Astrocyte (in vitro differentiated cells and primary cell): ENCODE measurements around the gene CLCN1. TPM values are rescaled to one million over a fixed set of nuclear protein-coding genes. Genes with fewer than 3 reads are reported as not detected.

ENCODE experiments used
- DNase-seq: peaks from one replicate; pipeline ENCODE4 v3.0.0-alpha.2; 2010; ENCODE audit warnings: low read depth
- FAIRE-seq: peaks from 2 replicates; lab custom pipeline; 2011; peaks lifted over from hg19 to GRCh38; lab: Jason Lieb, UNC
- H2AFZ ChIP-seq: 2 replicates; pipeline ENCODE4 v1.6.0; 2012; ENCODE audit warnings: low read depth, low read length, inconsistent platforms
- H3K27ac ChIP-seq: 2 replicates; pipeline ENCODE4 v1.5.1; 2011; ENCODE audit warnings: low read depth, low read length, inconsistent platforms
- H3K27me3 ChIP-seq: 2 replicates; pipeline ENCODE4 v1.6.0; 2011; ENCODE audit warnings: low read length, inconsistent platforms; ENCODE audit not compliant: insufficient read depth
- H3K36me3 ChIP-seq: 2 replicates; pipeline ENCODE4 v1.5.1; 2011; ENCODE audit warnings: low read length, inconsistent platforms; ENCODE audit not compliant: insufficient read depth
- H3K4me1 ChIP-seq: 2 replicates; pipeline ENCODE4 v1.5.1; 2011; ENCODE audit warnings: low read length, inconsistent platforms; ENCODE audit not compliant: insufficient read depth
- H3K4me2 ChIP-seq: 2 replicates; pipeline ENCODE4 v1.6.0; 2012; ENCODE audit warnings: low read length, inconsistent platforms
- H3K4me3 ChIP-seq: 2 replicates; pipeline ENCODE4 v1.5.1; 2011; ENCODE audit warnings: low read depth, mild to moderate bottlenecking, low read length, inconsistent platforms; ENCODE audit not compliant: insufficient read depth
- H3K79me2 ChIP-seq: 2 replicates; pipeline ENCODE4 v1.6.0; 2012; ENCODE audit warnings: mild to moderate bottlenecking, low read length, inconsistent platforms; ENCODE audit not compliant: insufficient read depth
- H3K9ac ChIP-seq: 2 replicates; pipeline ENCODE4 v1.6.0; 2012; ENCODE audit warnings: mild to moderate bottlenecking, low read length, inconsistent platforms
- H3K9me3 ChIP-seq: 2 replicates; pipeline ENCODE4 v1.5.1; 2012; ENCODE audit warnings: low read depth, mild to moderate bottlenecking, low read length, inconsistent platforms; ENCODE audit not compliant: insufficient read depth
- H4K20me1 ChIP-seq: 2 replicates; pipeline ENCODE4 v1.6.0; 2012; ENCODE audit warnings: low read length, inconsistent platforms; ENCODE audit not compliant: insufficient read depth
- H3K27ac Mint-ChIP-seq: one replicate; pipeline ENCODE4 v1.8.0; 2021; ENCODE audit warnings: mild to moderate bottlenecking, mixed read lengths; ENCODE audit not compliant: unreplicated experiment
- H3K27me3 Mint-ChIP-seq: one replicate; pipeline ENCODE4 v1.8.0; 2021; ENCODE audit warnings: low read depth, mixed read lengths; ENCODE audit not compliant: unreplicated experiment
- H3K36me3 Mint-ChIP-seq: one replicate; pipeline ENCODE4 v1.8.0; 2021; ENCODE audit warnings: low read depth, mixed read lengths; ENCODE audit not compliant: unreplicated experiment
- H3K4me1 Mint-ChIP-seq: one replicate; pipeline ENCODE4 v1.8.0; 2021; ENCODE audit warnings: low read depth, mixed read lengths; ENCODE audit not compliant: unreplicated experiment
- H3K4me3 Mint-ChIP-seq: one replicate; pipeline ENCODE4 v1.8.0; 2021; ENCODE audit warnings: mild to moderate bottlenecking, moderate library complexity, mixed read lengths; ENCODE audit not compliant: unreplicated experiment
- H3K9me3 Mint-ChIP-seq: one replicate; pipeline ENCODE4 v1.8.0; 2021; ENCODE audit warnings: mild to moderate bottlenecking, mixed read lengths; ENCODE audit not compliant: unreplicated experiment
- EZH2 ChIP-seq: IDR thresholded peaks from 2 replicates; pipeline ENCODE4 v1.6.1; 2012; ENCODE audit warnings: mild to moderate bottlenecking, low read length, inconsistent platforms; ENCODE audit not compliant: insufficient read depth
- total RNA-seq: library from RNA; stranded (reverse); gene quantifications from 2 replicates; pipeline ENCODE4 v1.2.1, GENCODE V29; 2021
- TF ChIP-seq, protein P1 (sequence below): IDR thresholded peaks from 2 replicates; pipeline ENCODE4 v1.5.1; 2011; ENCODE audit warnings: low read depth, mild to moderate bottlenecking, inconsistent platforms, low read length, moderate library complexity; ENCODE audit not compliant: insufficient read depth

The CLCN1 gene
- total RNA-seq, 1 donor from 2014 or later, result not detected

DNA sequence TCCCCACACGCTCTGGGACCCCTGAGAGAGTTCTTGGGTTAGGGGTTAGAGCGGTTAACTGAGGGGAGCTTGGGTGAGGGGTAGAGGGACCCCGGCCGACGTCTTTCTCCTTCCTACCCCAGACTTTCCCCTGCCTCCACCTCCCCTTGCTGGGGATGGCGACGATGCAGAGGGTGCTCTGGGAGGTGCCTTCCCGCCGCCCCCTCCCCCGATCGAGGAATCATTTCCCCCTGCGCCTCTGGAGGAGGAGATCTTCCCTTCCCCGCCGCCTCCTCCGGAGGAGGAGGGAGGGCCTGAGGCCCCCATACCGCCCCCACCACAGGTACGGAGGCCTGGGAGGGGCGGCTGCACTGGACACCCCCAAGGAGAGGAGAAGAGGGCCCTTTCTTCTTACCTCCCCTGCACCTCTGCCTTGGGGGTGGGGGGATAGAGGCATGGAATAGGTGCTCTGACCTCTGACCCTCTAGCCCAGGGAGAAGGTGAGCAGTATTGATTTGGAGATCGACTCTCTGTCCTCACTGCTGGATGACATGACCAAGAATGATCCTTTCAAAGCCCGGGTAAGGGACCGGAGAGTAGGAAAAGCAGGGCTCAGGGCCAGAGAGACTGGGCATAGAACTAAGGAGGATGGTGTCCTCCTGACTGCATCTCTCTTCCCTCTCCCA, 66.3 kb downstream of the CLCN1 start:
- no peaks in the 10 kb centered on the region for H3K9me3 ChIP-seq
- peak overlapping the region; percentile 91 for H3K4me3 ChIP-seq
- H3K27ac Mint-ChIP-seq, result peak overlapping the region; percentile 73
- TF ChIP-seq, protein P1, sequence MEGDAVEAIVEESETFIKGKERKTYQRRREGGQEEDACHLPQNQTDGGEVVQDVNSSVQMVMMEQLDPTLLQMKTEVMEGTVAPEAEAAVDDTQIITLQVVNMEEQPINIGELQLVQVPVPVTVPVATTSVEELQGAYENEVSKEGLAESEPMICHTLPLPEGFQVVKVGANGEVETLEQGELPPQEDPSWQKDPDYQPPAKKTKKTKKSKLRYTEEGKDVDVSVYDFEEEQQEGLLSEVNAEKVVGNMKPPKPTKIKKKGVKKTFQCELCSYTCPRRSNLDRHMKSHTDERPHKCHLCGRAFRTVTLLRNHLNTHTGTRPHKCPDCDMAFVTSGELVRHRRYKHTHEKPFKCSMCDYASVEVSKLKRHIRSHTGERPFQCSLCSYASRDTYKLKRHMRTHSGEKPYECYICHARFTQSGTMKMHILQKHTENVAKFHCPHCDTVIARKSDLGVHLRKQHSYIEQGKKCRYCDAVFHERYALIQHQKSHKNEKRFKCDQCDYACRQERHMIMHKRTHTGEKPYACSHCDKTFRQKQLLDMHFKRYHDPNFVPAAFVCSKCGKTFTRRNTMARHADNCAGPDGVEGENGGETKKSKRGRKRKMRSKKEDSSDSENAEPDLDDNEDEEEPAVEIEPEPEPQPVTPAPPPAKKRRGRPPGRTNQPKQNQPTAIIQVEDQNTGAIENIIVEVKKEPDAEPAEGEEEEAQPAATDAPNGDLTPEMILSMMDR, result no peak
- TF ChIP-seq EZH2, result no peak
- peaks cover 95% of the 10 kb centered on the region for H3K79me2 ChIP-seq
- H3K27me3 Mint-ChIP-seq, result no peaks in the 10 kb centered on the region
- peak overlapping the region; percentile 97 for H3K4me2 ChIP-seq
- H3K9me3 Mint-ChIP-seq, result no peaks in the 10 kb centered on the region
- peaks cover 38% of the 10 kb centered on the region for H3K36me3 ChIP-seq
- peaks cover 56% of the 10 kb centered on the region for H4K20me1 ChIP-seq
- peak overlapping the region; percentile 99 for H3K9ac ChIP-seq
- H3K27me3 ChIP-seq, result no peaks in the 10 kb centered on the region
- peak overlapping the region; percentile 99 for H3K27ac ChIP-seq
- H3K4me1 Mint-ChIP-seq, result peaks cover 20% of the 10 kb centered on the region
- H3K36me3 Mint-ChIP-seq, result peaks cover 8% of the 10 kb centered on the region
- H3K4me3 Mint-ChIP-seq, result no peak overlapping the region
- FAIRE-seq, result no peak
- no peak overlapping the region for H2AFZ ChIP-seq
- peaks cover 53% of the 10 kb centered on the region for H3K4me1 ChIP-seq
- DNase-seq, result no peak

DNA sequence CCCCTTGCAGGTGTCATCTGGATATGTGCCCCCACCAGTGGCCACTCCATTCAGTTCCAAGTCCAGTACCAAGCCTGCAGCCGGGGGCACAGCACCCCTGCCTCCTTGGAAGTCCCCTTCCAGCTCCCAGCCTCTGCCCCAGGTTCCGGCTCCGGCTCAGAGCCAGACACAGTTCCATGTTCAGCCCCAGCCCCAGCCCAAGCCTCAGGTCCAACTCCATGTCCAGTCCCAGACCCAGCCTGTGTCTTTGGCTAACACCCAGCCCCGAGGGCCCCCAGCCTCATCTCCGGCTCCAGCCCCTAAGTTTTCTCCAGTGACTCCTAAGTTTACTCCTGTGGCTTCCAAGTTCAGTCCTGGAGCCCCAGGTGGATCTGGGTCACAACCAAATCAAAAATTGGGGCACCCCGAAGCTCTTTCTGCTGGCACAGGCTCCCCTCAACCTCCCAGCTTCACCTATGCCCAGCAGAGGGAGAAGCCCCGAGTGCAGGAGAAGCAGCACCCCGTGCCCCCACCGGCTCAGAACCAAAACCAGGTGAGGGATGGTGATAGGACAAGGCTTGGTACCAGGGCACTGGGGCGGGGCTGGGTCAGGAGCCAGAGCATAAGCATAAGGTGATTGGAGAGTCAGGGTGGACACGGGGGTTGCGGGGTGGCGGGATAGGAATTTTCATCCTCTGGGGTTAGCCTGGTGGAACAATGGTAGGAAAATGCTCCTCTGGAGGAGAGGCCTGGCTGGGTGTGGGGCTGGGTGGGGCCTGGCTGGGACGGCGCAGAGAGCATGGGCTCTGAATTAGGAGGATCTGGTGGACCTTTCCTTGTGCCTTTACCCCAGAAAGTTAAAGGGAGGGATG, 67.1 kb downstream of the CLCN1 start:
- peaks cover 23% of the 10 kb centered on the region for H3K4me1 Mint-ChIP-seq
- FAIRE-seq (no peak), DNase-seq (no peak)
- Histone ChIP-seq H3K4me3 (peak overlapping the region; percentile 91), H3K79me2 (peaks cover 96% of the 10 kb centered on the region), H3K4me1 (peaks cover 53% of the 10 kb centered on the region), H4K20me1 (peaks cover 64% of the 10 kb centered on the region), H3K27me3 (no peaks in the 10 kb centered on the region), H3K9me3 (no peaks in the 10 kb centered on the region), H3K27ac (peak overlapping the region; percentile 99), H3K9ac (peak overlapping the region; percentile 99), H3K36me3 (peaks cover 43% of the 10 kb centered on the region), H3K4me2 (peak overlapping the region; percentile 97), H2AFZ (no peak overlapping the region)
- no peak overlapping the region for H3K4me3 Mint-ChIP-seq
- no peaks in the 10 kb centered on the region for H3K27me3 Mint-ChIP-seq
- peak overlapping the region; percentile 29 for H3K27ac Mint-ChIP-seq
- H3K36me3 Mint-ChIP-seq, result peaks cover 8% of the 10 kb centered on the region
- TF ChIP-seq, protein P1, result no peak
- no peak for TF ChIP-seq EZH2
- no peaks in the 10 kb centered on the region for H3K9me3 Mint-ChIP-seq
